GM12878 (cell line): ENCODE measurements around the gene KLRK1. TPM values are rescaled to one million over a fixed set of nuclear protein-coding genes. Genes with fewer than 3 reads are reported as not detected.

Experiments used
- ATAC-seq: fragments of 200-7000 bp; cut with Tn5 transposase; 3 replicates; pipeline ENCODE4 v1.9.1; 2020; ENCODE audit warnings: mild to moderate bottlenecking, moderate library complexity
- BruUV-seq: library from RNA; stranded (reverse); fragments of 400-500 nt; replicated peaks from 2 replicates; lab custom pipeline; 2021; lab: Mats Ljungman, UMichigan
- CTCF ChIA-PET: fragments of 300-600 bp; sonication (Branson Sonifier 250); formaldehyde crosslinking; extraction: SDS; loops from one replicate; lab custom pipeline; 2021; ENCODE audit warnings: inconsistent platforms; lab: Yijun Ruan, JAX
- POLR2A ChIA-PET: fragments of 350-600 bp; formaldehyde crosslinking; extraction: SDS; loops from one replicate; lab custom pipeline; 2021; ENCODE audit warnings: inconsistent platforms; lab: Charles Lee
- RAD21 ChIA-PET: fragments of 300-600 bp; sonication (Branson Sonifier 250); formaldehyde crosslinking; loops from one replicate; lab custom pipeline; 2023; ENCODE audit warnings: antibody characterized with exemption; ENCODE audit not compliant: unreplicated experiment; lab: Charles Lee
- SMC1A ChIA-PET: fragments of 300-600 bp; sonication (Branson Sonifier 250); formaldehyde crosslinking; loops from one replicate; lab custom pipeline; 2023; ENCODE audit not compliant: unreplicated experiment, uncharacterized antibody; lab: Charles Lee
- DNase-seq: peaks from one replicate; pipeline ENCODE4 v3.0.0-alpha.2; 2011; ENCODE audit warnings: low read depth, low spot score
- FAIRE-seq: peaks from 3 replicates; lab custom pipeline; 2011; peaks lifted over from hg19 to GRCh38; lab: Jason Lieb, UNC
- H2AFZ ChIP-seq: 2 replicates; pipeline ENCODE4 v1.6.0; 2011; ENCODE audit warnings: low read depth, low read length, control low read depth; ENCODE audit not compliant: control insufficient read depth
- H3K27ac ChIP-seq: 2 replicates; pipeline ENCODE4 v1.5.1; 2011; ENCODE audit warnings: control low read depth; ENCODE audit not compliant: control insufficient read depth, insufficient read depth
- H3K27me3 ChIP-seq, 2 experiments: replicated peaks in 1 of 2; 2 replicates each; pipeline versions ENCODE4 v1.6.0 to v1.6.1; 2011; ENCODE audit warnings: low read length in 1 of 2; ENCODE audit not compliant: control insufficient read depth in 2 of 2, insufficient read depth in 2 of 2
- H3K36me3 ChIP-seq, 2 experiments: 2 replicates each; pipeline ENCODE4 v1.5.1; 2011; ENCODE audit warnings: low read length in 1 of 2; ENCODE audit not compliant: control insufficient read depth in 2 of 2, insufficient read depth in 2 of 2
- H3K4me1 ChIP-seq: 2 replicates; pipeline ENCODE4 v1.6.1; 2011; ENCODE audit warnings: mild to moderate bottlenecking, low read length, moderate library complexity, mixed read lengths; ENCODE audit not compliant: control insufficient read depth, insufficient read depth
- H3K4me2 ChIP-seq: 2 replicates; pipeline ENCODE4 v1.6.0; 2011; ENCODE audit warnings: control low read depth; ENCODE audit not compliant: control insufficient read depth, insufficient read depth
- H3K4me3 ChIP-seq: fragments of 200-600 bp; sonication (generic); 2 replicates; pipeline ENCODE4 v1.5.1; 2016
- H3K79me2 ChIP-seq: 2 replicates; pipeline ENCODE4 v1.6.0; 2011; ENCODE audit warnings: low read length; ENCODE audit not compliant: control insufficient read depth, insufficient read depth
- H3K9ac ChIP-seq: 2 replicates; pipeline ENCODE4 v1.8.0; 2011; ENCODE audit warnings: low read length, control low read depth, mixed read lengths; ENCODE audit not compliant: control insufficient read depth, insufficient read depth
- H3K9me3 ChIP-seq: replicated peaks from 3 replicates; pipeline ENCODE4 v1.5.1; 2011; ENCODE audit warnings: mild to moderate bottlenecking, low read length; ENCODE audit not compliant: control insufficient read depth, insufficient read depth
- H4K20me1 ChIP-seq: 2 replicates; pipeline ENCODE4 v1.6.0; 2011; ENCODE audit not compliant: control insufficient read depth, insufficient read depth
- CHD4 ChIP-seq: fragments of 200-600 bp; sonication (generic); IDR thresholded peaks from 2 replicates; pipeline ENCODE4 v1.6.1; 2016; ENCODE audit warnings: mild to moderate bottlenecking
- ESRRA ChIP-seq: IDR thresholded peaks from 2 replicates; pipeline ENCODE4 v1.6.1; 2012; ENCODE audit warnings: mild to moderate bottlenecking, low read length, improper control_type of control experiment
- GATAD2B ChIP-seq: fragments of 450-650 bp; conservative IDR thresholded peaks from 2 replicates; pipeline ENCODE4 v1.6.1; 2017; ENCODE audit warnings: low read depth, mild to moderate bottlenecking, moderate library complexity
- JUND ChIP-seq: IDR thresholded peaks from 2 replicates; pipeline ENCODE4 v1.6.1; 2012; ENCODE audit warnings: low read depth, mild to moderate bottlenecking, low read length, improper control_type of control experiment, moderate library complexity
- NFXL1 ChIP-seq: fragments of 450-650 bp; IDR thresholded peaks from 2 replicates; pipeline ENCODE4 v1.6.1; 2017; ENCODE audit warnings: antibody characterized with exemption, mild to moderate bottlenecking, borderline replicate concordance
- NR2C1 ChIP-seq: fragments of 450-650 bp; IDR thresholded peaks from 2 replicates; pipeline ENCODE4 v1.6.1; 2017; ENCODE audit warnings: antibody characterized with exemption, mild to moderate bottlenecking, moderate library complexity
- WGBS: methylation state at CpG from one replicate; pipeline ENCODE4 v1.1.6; 2016; ENCODE audit warnings: low lambda C conversion rate; ENCODE audit not compliant: insufficient replicate concordance, insufficient coverage; ENCODE audit errors: missing lambda C conversion rate; 5-methylcytosine and 5-hydroxymethylcytosine counted together
- in situ Hi-C: fragments of 300-500 bp; cut with MboI; formaldehyde crosslinking; loops from 9 replicates; pipeline ENCODE4 v1.14.3; 2018; ENCODE audit warnings: mixed read lengths
- intact Hi-C: fragments of 100-400 bp; cut with micrococcal nuclease; formaldehyde crosslinking; loops from one replicate; pipeline ENCODE4 v1.14.2; 2022; ENCODE audit not compliant: unreplicated experiment
- polyA plus RNA-seq, 11 experiments: library from polyadenylated mRNA; depleted of rRNA in 4 of 11; unstranded in 6 of 11; stranded (reverse) in 5 of 11; fragments of >200 nt; fragmentation: Nextera tagmentation in 4 of 11; fragmentation: Illumina TruSeq in 1 of 11; extraction: Ambion mirVana in 4 of 11; extraction: Trizol in 1 of 11; gene quantifications; 1 replicate in 1 of 11; 2 replicates in 10 of 11; pipeline versions ENCODE4 v1.2.1 to v1.2.3, GENCODE V29; 2011 to 2016; ENCODE audit warnings: inconsistent platforms in 2 of 11, missing spikeins in 2 of 11, low read depth in 1 of 11
- total RNA-seq, 4 experiments: library from RNA; depleted of rRNA in 3 of 4; stranded (reverse); fragments of >200 nt in 3 of 4; fragmentation: Illumina TruSeq in 1 of 4; extraction: Trizol in 1 of 4; gene quantifications; 2 replicates each; pipeline versions ENCODE4 v1.2.1 to v1.2.3, GENCODE V29; 2013 to 2021
- TF ChIP-seq, protein P1 (sequence below): fragments of 450-650 bp; IDR thresholded peaks from 2 replicates; pipeline ENCODE4 v1.6.1; 2017; ENCODE audit warnings: borderline replicate concordance

Gene KLRK1
- total and polyA plus RNA-seq, 10 of the 15 experiments (the other 5 are each of a cell fraction or from before 2014, with no cell fraction given) = 0.27 to 2.0 (median 0.99) TPM

DNA sequence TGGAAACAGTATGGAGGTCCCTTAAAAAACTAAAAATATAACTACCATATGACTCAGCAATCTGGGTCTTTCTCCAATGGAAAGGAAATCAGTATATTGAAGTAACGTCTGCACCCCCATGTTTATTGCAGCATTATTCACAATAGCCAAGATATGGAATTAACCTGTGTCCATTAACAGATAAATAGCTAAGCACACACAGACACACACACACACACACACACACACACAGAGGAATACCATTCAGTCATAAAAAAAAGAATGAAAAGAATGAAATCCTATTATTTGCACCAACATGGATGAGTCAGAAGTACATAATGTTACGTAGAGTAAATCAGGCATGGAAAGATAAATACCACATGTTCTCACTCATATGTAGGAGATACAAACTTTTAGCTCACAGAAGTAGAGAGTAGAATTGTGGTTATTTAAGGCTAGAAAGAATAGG is 4.7 kb downstream of the KLRK1 start:
- ChIA-PET CTCF (interaction anchor here (1.6 to 3.1 kb wide), 2 partner anchors 9 to 20 kb away, joined by 3 to 13 read pairs; no protein-coding TSS in a partner anchor), SMC1A (interaction anchor here (0.9 to 1.4 kb wide), 2 partner anchors 9 to 11 kb away, joined by 3 to 5 read pairs; no protein-coding TSS in a partner anchor), RAD21 (interaction anchor here (1.1 kb wide), 1 partner anchor 18 kb away, joined by 3 read pairs; no protein-coding TSS in a partner anchor), POLR2A (interaction anchor here (0.5 kb wide), 1 partner anchor 20 kb away, joined by 3 read pairs; no protein-coding TSS in a partner anchor)
- FAIRE-seq = no peak
- Histone ChIP-seq H2AFZ (no peak overlapping the region), H4K20me1 (no peaks in the 10 kb centered on the region), H3K4me2 (no peak overlapping the region), H3K36me3 (no peaks in the 10 kb centered on the region), H3K27me3 (no peaks in the 10 kb centered on the region), H3K27ac (no peak overlapping the region), H3K4me1 (no peaks in the 10 kb centered on the region), H3K79me2 (no peaks in the 10 kb centered on the region), H3K4me3 (no peak overlapping the region), H3K9me3 (no peaks in the 10 kb centered on the region; the same call in 2 of the 3 replicates)
- no peak for ATAC-seq
- in situ Hi-C loops = no loop called here
- WGBS = 34% methylated on average over 2 of the region's 2 CpGs
- no TSS peak for BruUV-seq
- DNase-seq = no peak
- TF ChIP-seq JUND (no peak), ESRRA (no peak), NR2C1 (no peak), GATAD2B (no peak), NFXL1 (no peak), CHD4 (no peak)
- TF ChIP-seq, protein P1, sequence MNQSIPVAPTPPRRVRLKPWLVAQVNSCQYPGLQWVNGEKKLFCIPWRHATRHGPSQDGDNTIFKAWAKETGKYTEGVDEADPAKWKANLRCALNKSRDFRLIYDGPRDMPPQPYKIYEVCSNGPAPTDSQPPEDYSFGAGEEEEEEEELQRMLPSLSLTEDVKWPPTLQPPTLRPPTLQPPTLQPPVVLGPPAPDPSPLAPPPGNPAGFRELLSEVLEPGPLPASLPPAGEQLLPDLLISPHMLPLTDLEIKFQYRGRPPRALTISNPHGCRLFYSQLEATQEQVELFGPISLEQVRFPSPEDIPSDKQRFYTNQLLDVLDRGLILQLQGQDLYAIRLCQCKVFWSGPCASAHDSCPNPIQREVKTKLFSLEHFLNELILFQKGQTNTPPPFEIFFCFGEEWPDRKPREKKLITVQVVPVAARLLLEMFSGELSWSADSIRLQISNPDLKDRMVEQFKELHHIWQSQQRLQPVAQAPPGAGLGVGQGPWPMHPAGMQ = no peak
- TF ChIP-seq, all 136 proteins: peak for 0
- H3K9ac ChIP-seq = no peak overlapping the region
- intact Hi-C loops = no loop called here
